Esophagus squamous epithelium (tissue), 5 donors: Measurements from ENCODE around the gene KCTD18. TPM values are rescaled to one million over a fixed set of nuclear protein-coding genes. Genes with fewer than 3 reads are reported as not detected.
A peak's percentile ranks its signal among the peaks of the same experiment; 100 is the strongest.

Experiments
- DNase-seq: peaks from one replicate; lab custom pipeline; 2025; lab: John Stamatoyannopoulos, UW
- H3K27ac ChIP-seq, 4 donors: fragments of 200-600 bp; sonication (generic); one replicate each; pipeline ENCODE4 v1.5.1; 2016 to 2019; ENCODE audit warnings: mild to moderate bottlenecking in 1 of 4
- H3K27me3 ChIP-seq, 4 donors: fragments of 200-600 bp; sonication (generic); 1 replicate in 3 of 4; 2 replicates in 1 of 4; pipeline versions ENCODE4 v1.5.1 to v1.6.0; 2017 to 2021; ENCODE audit warnings: antibody characterized with exemption in 1 of 4
- H3K36me3 ChIP-seq, 3 donors: fragments of 200-600 bp; sonication (generic); one replicate each; pipeline ENCODE4 v1.5.1; 2016 to 2019
- H3K4me1 ChIP-seq, 3 donors: fragments of 200-600 bp; sonication (generic); one replicate each; pipeline ENCODE4 v1.5.1; 2017 to 2019
- H3K4me3 ChIP-seq, 4 donors: fragments of 200-600 bp; sonication (generic); 1 replicate in 3 of 4; 2 replicates in 1 of 4; pipeline ENCODE4 v1.5.1; 2016 to 2019; ENCODE audit warnings: mild to moderate bottlenecking in 2 of 4, moderate library complexity in 1 of 4
- H3K9me3 ChIP-seq, 3 donors: fragments of 200-600 bp; sonication (generic); one replicate each; pipeline ENCODE4 v1.5.1; 2016 to 2019
- POLR2A ChIP-seq, 4 donors: fragments of 450-650 bp; IDR thresholded peaks; one replicate each; pipeline ENCODE4 v1.6.1; 2017; ENCODE audit warnings: antibody characterized with exemption in 4 of 4, mild to moderate bottlenecking in 4 of 4, moderate library complexity in 3 of 4
- WGBS, 2 donors: methylation state at CpG; one replicate each; pipeline ENCODE4 v1.1.5; 2018; 5-methylcytosine and 5-hydroxymethylcytosine counted together
- intact Hi-C: fragments of 100-400 bp; cut with DNase I; formaldehyde crosslinking; loops from one replicate; pipeline ENCODE4 v1.15.0; 2022
- total RNA-seq, 4 donors: library from RNA; depleted of rRNA; stranded (reverse); fragments of >200 nt; gene quantifications; one replicate each; pipeline ENCODE4 v1.1.0, GENCODE V29; 2016
- TF ChIP-seq, protein P1 (sequence below), 6 experiments: fragments of 450-650 bp in 4 of 6; fragments of 200-600 bp in 2 of 6; sonication (generic) in 2 of 6; IDR thresholded peaks; one replicate each; pipeline ENCODE4 v1.5.1; 2016 to 2019; ENCODE audit warnings: antibody characterized with exemption in 6 of 6, mild to moderate bottlenecking in 4 of 6, moderate library complexity in 4 of 6
- donor health status: DM: yes; HTN: yes; CAD: no.

KCTD18 gene
- total RNA-seq, 4 donors from 2014 or later = 6.9 to 19.5 (median 13.9) TPM

DNA sequence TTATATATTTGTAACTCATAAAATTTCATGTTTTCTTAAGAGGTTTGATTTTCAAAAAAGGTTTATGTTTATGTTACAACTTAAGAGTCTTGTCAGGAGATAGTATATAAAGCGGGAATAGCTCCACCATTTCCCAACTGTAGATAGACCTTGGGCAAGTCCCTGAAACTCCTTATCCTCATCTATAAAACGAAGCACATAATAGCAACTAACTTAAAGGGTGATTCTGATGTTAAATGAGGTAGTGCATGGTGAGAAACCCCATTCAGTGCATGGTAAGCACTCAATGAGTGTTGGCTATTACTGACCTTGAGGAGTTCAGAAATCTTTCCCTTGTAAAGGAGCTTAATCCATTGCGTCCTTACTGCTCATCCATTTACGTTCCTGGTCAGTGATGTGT is 34.1 kb downstream of the KCTD18 start:
- DNase-seq = no peak
- WGBS, 2 donors = 75 to 93% methylated on average over 4 of the region's 4 CpGs
- Histone ChIP-seq H3K36me3 (peaks cover 0 to 88% (median 20%) of the 10 kb centered on the region in 3 donors), H3K4me3 (no peak overlapping the region), H3K27ac (no peak overlapping the region), H3K4me1 (peaks cover 0 to 28% (median 0%) of the 10 kb centered on the region in 3 donors), H3K27me3 (no peaks in the 10 kb centered on the region), H3K9me3 (no peaks in the 10 kb centered on the region)
- intact Hi-C loops = no loop called here
- no peak for TF ChIP-seq POLR2A (IDR thresholded peaks at IDR 0.05)
- TF ChIP-seq, protein P1, sequence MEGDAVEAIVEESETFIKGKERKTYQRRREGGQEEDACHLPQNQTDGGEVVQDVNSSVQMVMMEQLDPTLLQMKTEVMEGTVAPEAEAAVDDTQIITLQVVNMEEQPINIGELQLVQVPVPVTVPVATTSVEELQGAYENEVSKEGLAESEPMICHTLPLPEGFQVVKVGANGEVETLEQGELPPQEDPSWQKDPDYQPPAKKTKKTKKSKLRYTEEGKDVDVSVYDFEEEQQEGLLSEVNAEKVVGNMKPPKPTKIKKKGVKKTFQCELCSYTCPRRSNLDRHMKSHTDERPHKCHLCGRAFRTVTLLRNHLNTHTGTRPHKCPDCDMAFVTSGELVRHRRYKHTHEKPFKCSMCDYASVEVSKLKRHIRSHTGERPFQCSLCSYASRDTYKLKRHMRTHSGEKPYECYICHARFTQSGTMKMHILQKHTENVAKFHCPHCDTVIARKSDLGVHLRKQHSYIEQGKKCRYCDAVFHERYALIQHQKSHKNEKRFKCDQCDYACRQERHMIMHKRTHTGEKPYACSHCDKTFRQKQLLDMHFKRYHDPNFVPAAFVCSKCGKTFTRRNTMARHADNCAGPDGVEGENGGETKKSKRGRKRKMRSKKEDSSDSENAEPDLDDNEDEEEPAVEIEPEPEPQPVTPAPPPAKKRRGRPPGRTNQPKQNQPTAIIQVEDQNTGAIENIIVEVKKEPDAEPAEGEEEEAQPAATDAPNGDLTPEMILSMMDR (IDR thresholded peaks at IDR 0.05) = no peak

DNA sequence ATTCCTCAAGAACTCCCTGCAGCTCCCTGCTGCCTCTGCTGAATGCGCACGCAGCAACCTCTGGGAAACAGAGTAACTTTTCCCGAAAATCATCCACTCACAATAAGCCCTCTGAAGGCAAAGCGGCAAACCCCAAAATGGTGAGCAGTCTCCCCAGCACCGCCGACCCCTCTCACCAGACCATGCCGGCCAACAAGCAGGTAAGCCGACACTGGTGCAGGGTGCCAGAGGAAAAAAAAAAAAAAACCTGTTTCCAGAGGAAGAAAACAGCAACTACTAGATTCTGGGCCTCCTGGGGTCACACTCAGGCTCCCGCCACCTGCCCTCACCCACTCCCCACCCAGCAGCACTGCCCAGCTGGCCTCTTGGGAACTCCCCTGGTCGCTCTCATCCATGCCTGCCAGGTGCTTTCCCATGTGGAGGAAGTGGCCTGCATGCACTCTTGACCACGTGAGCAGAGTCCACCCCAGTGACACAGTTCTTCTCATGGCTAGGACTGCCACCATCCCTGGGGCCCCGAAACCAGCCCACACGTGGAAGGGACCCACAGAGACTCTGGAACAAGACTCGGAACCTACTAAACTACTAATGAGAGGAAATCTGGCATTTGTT is 36.9 kb downstream of the KCTD18 start:
- H3K27ac ChIP-seq = no peak overlapping the region
- no peak for TF ChIP-seq POLR2A (IDR thresholded peaks at IDR 0.05)
- TF ChIP-seq, protein P1 (IDR thresholded peaks at IDR 0.05) = no peak
- 88 to 92% methylated on average over 10 to 11 of the region's 14 CpGs for WGBS, 2 donors
- H3K4me3 ChIP-seq = no peak overlapping the region
- H3K9me3 ChIP-seq = no peaks in the 10 kb centered on the region
- peaks cover 0 to 2% (median 0%) of the 10 kb centered on the region in 3 donors for H3K4me1 ChIP-seq
- no peak for DNase-seq
- peaks cover 0 to 100% (median 33%) of the 10 kb centered on the region in 3 donors for H3K36me3 ChIP-seq
- H3K27me3 ChIP-seq = no peaks in the 10 kb centered on the region
- intact Hi-C loops = no loop called here

DNA sequence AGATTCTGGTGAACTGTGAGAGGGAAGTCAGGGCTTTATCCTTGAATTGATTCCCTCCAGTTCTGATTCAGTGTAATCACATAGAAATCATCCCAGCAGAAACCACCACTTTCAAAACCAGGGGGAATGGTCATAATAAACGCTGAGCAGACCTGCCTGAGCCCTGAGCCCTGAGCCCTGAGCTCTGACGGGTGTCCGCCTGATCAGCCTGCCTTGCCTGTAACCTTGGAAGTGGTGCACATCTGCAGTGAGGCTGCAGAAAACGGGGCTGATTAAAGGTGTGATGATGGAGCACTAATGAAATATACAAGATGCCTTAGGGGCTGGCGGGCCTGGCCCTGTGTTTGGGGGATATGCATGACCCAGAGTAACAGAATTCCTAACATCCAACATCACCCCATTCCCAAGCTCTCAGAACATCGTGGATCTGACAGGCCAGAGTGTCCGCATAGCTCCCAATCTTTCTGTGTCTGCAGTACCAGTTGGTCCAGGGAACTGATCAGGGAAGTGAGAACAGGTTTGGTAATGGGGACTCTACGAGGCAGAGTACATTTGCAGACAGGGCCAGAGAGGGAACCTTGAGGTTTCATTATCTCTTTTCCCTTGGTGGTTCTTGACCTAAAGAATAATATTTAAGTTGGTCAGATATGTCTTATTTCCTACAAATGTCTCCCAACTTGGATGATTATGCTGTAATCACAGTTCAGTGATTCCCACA is 37.8 kb downstream of the KCTD18 start:
- Histone ChIP-seq H3K27ac (no peak overlapping the region), H3K4me3 (no peak overlapping the region), H3K36me3 (peaks cover 0 to 100% (median 33%) of the 10 kb centered on the region in 3 donors), H3K27me3 (no peaks in the 10 kb centered on the region), H3K4me1 (peaks cover 0 to 9% (median 0%) of the 10 kb centered on the region in 3 donors), H3K9me3 (no peaks in the 10 kb centered on the region)
- intact Hi-C loops = no loop called here
- WGBS, 2 donors = 71 to 83% methylated on average over 6 of the region's 8 CpGs
- no peak for DNase-seq
- TF ChIP-seq, protein P1 (IDR thresholded peaks at IDR 0.05) = no peak
- no peak for TF ChIP-seq POLR2A (IDR thresholded peaks at IDR 0.05)

DNA sequence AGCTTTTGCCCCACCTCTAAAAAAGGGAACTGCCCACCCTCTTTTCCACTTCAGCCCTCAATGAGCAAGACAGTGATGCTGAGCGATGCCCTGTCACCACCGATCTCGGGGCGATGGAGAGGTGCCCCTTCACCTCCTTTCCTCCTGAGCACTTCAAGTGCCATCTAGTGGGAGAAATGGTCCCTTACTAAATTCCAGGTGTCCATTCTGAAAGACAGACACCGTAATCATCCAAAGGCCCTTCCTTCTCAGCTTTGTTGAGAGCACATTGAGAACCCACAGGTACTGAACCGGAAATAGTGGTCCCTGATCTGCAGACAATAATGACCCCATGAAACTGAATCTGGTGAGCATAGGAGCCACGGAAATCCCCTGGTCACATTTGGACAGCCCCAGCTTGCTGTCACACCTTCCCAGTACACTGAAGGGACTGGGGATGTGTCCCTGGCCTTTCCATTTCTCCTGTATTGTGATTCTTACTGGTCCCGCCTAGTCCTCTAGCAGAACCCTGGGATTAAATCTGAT is 38.5 kb downstream of the KCTD18 start:
- no peaks in the 10 kb centered on the region for H3K27me3 ChIP-seq
- DNase-seq = no peak
- peaks cover 0 to 97% (median 31%) of the 10 kb centered on the region in 3 donors for H3K36me3 ChIP-seq
- H3K27ac ChIP-seq = no peak overlapping the region
- WGBS, 2 donors = 48 to 53% methylated on average over 8 of the region's 8 CpGs
- peaks cover 0 to 9% (median 0%) of the 10 kb centered on the region in 3 donors for H3K4me1 ChIP-seq
- no peaks in the 10 kb centered on the region for H3K9me3 ChIP-seq
- TF ChIP-seq, protein P1 (IDR thresholded peaks at IDR 0.05) = peak; percentile 17 to 54 (median 40)
- no peak for TF ChIP-seq POLR2A (IDR thresholded peaks at IDR 0.05)
- H3K4me3 ChIP-seq = no peak overlapping the region
- intact Hi-C loops = no loop called here

DNA sequence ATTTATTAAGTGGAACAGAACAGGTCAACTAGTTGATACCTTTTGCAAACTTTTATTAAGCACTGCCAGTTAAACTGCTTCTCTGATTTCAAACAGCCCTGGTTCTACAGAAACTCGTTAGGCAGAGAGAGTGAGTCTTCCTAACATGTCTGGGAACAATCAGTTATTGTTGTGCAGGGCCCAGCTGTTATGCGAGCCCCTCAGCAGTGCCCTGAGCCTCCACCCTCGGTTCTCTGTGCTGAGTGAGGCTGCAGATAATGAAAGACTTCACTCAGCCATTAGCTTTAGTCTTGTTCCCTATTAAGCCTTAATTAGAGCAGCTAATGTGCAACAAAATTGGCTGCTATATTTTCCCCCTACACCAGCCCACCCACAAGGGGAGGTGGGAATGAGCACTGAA is 39.6 kb downstream of the KCTD18 start:
- H3K27ac ChIP-seq = peak overlapping the region in 1 of 4 donors; percentile 10
- TF ChIP-seq, protein P1 (IDR thresholded peaks at IDR 0.05) = no peak
- TF ChIP-seq POLR2A (IDR thresholded peaks at IDR 0.05) = no peak
- H3K4me1 ChIP-seq = peaks cover 0 to 9% (median 0%) of the 10 kb centered on the region in 3 donors
- 61% methylated on average over 3 of the region's 3 CpGs; no CpG with 5 or more reads in 1 of the 2 donors for WGBS, 2 donors
- intact Hi-C loops = no loop called here
- no peaks in the 10 kb centered on the region for H3K9me3 ChIP-seq
- no peaks in the 10 kb centered on the region for H3K27me3 ChIP-seq
- no peak for DNase-seq
- H3K36me3 ChIP-seq = peaks cover 0 to 87% (median 30%) of the 10 kb centered on the region in 3 donors
- H3K4me3 ChIP-seq = no peak overlapping the region
